HG02798 (cell line): ENCODE data around the gene NSG2.
"Not testable (repeated sequence)": the region's sequence is repeated elsewhere in the genome, so short reads cannot be mapped to it uniquely, and the experiment has no call there.

ENCODE experiments used
- ATAC-seq: cut with Tn5 transposase; IDR thresholded peaks from one replicate; pipeline ENCODE4 v1.9.1; 2021; ENCODE audit warnings: mild to moderate bottlenecking; ENCODE audit not compliant: unreplicated experiment, poor library complexity

NSG2 gene

GRCh38 chr5:174097486-174098185, 52.1 kb downstream of the NSG2 start:
- no peak for ATAC-seq

- ATAC-seq = no peak
These were observed 53.2 kb downstream of the NSG2 start for GRCh38 chr5:174098694-174099093.

- ATAC-seq = no peak
These were observed 55.0 kb downstream of the NSG2 start for GRCh38 chr5:174100490-174100889.

DNA sequence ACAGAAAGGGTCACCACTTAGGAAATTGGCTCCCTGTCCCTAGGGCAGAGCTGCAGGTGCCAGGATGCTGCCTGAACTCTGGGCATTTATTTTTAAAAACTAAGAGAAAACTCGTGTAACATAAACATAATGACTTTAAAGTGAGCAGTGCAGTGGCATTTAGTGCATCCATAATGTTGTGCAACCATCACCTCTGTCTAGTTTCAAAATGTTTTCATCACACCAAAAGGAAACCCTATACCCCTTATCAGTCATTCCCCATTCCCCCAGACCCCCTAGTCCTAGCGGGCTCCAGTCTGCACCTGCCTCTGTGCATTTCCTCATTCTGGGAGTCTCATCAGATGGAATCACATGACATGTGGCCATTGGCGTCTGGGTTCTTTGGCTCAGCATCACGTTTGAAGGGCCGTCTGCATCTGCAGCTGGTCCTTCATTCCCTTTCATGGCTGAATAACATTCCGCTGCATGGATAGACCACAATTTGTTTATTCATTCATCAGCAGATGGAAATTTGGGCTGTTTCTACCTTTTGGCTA, 55.8 kb downstream of the NSG2 start:
- ATAC-seq = no peak

- ATAC-seq = not testable (repeated sequence)
These were observed 57.1 kb downstream of the NSG2 start for GRCh38 chr5:174102574-174102973.

- ATAC-seq = no peak
These were observed 61.6 kb downstream of the NSG2 start for GRCh38 chr5:174106997-174107655.

DNA sequence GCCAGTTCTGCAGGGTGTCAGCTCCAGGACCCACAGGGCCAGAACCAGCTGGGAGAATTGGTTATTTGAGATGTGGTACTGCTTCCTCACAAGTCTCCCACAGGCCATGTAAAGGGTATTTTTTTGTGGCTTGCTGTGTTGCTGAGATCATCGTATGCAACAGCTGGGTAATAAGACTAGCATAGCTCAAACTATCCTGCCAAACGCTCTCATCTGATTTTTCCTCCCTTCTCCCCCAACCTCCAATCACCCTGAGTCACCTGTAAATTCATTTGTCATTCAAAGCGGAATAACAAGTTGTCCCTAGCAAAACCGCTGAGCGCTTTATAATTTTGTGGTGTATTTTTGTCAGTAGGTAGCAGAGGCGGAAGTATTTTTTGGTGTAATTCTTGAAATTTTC, 63.2 kb downstream of the NSG2 start:
- no peak for ATAC-seq

GRCh38 chr5:174109698-174110260, 64.3 kb downstream of the NSG2 start:
- no peak for ATAC-seq

DNA sequence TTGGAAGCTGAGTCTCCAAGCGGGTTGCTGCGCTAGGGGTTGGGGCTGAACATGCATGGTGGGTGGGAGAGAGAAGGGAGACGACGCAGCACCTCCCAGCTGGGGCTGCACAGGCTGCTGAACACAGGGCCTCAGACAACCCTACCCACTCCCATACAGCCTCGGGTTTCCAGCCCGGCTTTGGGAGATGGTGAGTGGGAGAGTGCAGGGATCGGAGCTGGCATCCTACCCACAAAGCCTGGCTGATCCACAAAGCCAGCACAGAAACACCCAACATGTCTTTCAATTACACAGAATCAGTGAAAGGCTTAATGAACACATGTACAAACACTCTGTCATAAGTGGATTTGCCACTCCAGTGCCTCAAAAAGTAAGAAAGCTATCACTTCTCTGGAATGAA, 64.8 kb downstream of the NSG2 start:
- no peak for ATAC-seq

DNA sequence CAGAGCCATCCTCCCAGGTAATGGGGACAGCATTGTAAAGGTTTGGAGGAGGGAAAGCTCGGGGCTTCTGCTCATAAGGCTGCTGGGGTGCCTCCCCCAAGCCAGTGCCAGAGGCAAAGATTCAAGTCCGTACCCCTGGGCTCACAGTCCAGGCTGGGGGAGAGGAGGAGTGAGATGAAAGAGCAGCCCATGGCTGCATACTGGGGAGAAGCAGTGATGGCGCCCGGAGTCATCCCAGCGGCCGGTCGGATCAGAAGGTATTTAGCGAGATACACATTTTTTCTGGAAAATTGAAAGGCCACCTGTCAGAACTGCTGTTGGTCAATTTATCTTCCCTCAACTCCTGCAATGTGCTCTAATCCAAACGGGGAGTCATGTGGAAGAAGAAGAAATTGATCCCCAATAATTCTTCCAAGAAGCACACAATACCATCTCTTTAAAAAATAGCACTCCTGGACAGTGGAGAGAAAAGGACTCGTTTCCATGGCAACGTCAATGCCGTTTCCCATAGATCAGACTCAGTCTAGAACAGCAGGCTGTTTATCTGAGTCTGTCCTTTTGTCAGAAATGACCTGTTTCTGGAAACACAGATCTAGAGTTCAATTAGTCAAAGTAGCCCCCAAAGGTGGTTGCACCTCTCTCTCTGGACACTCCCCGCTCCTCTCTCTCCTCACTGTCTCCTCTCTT, 65.9 kb downstream of the NSG2 start:
- ATAC-seq = no peak

DNA sequence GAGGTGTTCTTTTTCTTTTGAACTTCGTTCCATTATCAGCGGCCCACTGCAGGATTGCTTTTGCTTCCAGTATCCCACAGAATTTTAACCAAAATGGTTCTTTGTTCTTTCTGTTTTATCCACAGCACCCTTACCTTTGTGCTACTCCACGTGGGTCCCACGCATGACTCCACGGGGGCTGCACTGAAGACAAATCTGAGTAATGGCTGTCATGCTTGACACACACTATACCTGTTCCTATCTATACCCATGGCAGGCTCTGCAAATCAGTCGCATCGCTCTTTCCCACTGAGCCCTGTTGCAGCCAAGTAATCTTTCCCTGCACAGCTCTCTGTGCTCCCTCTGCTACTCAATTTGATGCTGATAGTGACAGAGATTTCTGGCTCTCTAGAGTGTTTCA, 69.7 kb downstream of the NSG2 start:
- no peak for ATAC-seq

DNA sequence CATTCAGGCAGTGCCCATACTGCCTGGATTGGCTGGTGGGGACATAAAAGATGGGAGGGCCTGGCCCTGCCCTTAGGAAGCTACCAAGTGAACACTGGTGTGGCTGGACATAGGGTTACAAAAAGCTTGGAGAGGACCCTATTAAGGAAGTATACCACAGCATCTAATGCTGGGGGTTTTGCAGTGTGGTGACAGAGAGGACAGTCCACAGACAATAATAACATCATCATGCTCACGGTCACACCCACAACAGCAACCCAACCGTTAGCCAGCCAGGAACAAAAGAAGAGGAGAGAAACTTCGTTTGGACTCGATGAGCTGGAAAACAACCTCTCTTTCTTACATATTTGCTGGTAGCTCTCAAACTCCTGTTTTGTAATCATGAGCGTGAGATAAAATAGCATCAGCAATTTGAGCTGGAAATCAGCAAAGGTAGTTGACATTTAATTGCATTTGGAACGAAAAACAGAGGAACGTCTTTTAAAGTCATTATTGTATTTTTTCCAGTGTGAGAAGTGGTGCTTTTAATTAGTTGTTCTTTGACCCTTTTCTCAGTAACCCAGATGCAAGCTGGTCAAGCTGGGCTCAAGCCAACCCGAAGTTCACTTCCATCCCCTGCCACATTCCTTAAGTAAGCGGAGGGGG, 73.4 kb downstream of the NSG2 start:
- no peak for ATAC-seq

- no peak for ATAC-seq
These were observed 74.0 kb downstream of the NSG2 start for GRCh38 chr5:174119468-174119881.

GRCh38 chr5:174120401-174121005, 75.0 kb downstream of the NSG2 start:
- no peak for ATAC-seq

DNA sequence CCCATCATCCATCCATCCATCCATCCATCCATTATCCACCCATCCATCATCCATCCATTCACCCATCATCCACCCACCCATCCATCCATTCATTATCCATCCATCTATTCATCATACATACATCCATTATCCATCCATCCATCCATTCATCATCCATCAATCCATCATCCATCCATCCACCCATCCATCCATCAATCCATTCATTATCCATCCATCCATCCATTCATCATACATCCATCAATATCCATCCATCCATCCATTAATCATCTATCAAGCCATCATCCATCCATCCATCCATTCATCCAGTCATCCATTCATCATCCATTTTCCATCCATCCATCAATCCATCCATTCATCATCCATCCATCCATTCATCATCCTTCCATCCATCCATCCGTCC, 89.0 kb downstream of the NSG2 start:
- ATAC-seq = no peak

- ATAC-seq = no peak
These were observed 94.1 kb downstream of the NSG2 start for GRCh38 chr5:174139623-174140022.

DNA sequence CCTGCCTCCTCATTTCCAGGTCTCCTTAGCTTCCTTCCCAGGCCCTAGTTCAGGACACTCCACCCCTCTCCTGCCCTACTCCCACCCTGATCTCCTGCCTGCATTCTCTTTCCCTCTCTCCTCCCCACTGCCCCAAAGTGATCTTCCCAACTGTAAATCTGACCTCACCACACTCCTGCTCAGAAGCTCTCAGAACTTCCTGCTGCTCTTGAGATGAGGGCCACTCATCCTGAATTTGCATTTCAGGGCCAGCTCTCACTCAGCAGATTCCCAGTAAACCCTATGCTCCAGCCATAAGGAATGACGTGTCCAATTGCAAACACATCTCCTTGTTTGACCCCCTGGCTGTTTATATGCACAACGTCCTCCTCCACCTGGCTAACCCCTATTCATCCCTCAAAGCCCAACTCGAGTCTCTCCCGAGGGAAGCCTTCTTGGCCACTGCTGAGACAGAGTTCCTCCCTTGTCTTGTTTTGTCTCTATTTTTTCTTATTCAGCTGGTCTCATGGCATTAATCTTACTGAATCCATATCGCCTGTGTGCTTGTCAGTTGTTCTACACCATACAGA, 95.0 kb downstream of the NSG2 start:
- no peak for ATAC-seq

- no peak for ATAC-seq
These were observed 95.9 kb downstream of the NSG2 start for GRCh38 chr5:174141398-174141797.

- no peak for ATAC-seq
These were observed 99.6 kb downstream of the NSG2 start for GRCh38 chr5:174145091-174145490.

DNA sequence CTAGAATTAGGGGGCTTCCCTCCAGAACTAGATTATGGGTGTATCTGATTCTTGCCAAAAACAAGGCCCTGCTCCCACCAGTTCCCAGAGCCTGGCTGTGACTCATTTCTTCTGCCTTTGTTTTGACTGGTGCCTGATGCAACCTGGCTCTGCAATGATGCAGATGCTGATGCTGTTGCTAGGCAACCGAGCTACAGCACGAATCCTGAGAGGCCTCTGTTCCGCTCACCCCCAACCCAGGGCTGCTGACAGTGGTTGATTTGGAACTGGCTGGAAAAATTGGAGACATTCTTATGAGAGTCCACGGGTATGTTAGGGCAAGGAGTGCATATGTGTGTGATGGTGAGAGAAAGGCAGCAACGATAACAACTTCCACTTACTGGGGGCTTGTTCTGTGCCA, 100.3 kb downstream of the NSG2 start:
- ATAC-seq = no peak
